T47D (cell line): ENCODE data around the gene TAS2R60.
"Not testable (repeated sequence)": the region's sequence is repeated elsewhere in the genome, so short reads cannot be mapped to it uniquely, and the experiment has no call there.

ENCODE experiments used
- DNase-seq, 2 experiments: peaks; one replicate each; pipeline versions ENCODE4 v3.0.0 to v3.0.0-alpha.2; 2011 to 2012; ENCODE audit warnings: low read depth in 1 of 2, low spot score in 1 of 2
- JUND ChIP-seq: IDR thresholded peaks from 2 replicates; pipeline ENCODE4 v1.6.1; 2012; ENCODE audit warnings: low read depth
- in situ Hi-C: cut with HindIII; loops from 2 replicates; pipeline ENCODE4 v1.10.0; 2016; ENCODE audit warnings: low sequenced_read_pairs, low pct_unique_long_range_greater_than_20kb

TAS2R60 gene

GRCh38 chr7:143405173-143406001, 37.9 kb upstream of the TAS2R60 start:
- DNase-seq = no peak
- in situ Hi-C loops = no loop called here
- no peak for TF ChIP-seq JUND

GRCh38 chr7:143406002-143406357, 37.3 kb upstream of the TAS2R60 start:
- in situ Hi-C loops = no loop called here
- no peak for TF ChIP-seq JUND
- no peak for DNase-seq

GRCh38 chr7:143407287-143408251, 35.7 kb upstream of the TAS2R60 start:
- TF ChIP-seq JUND = no peak
- DNase-seq = peak in 1 of 2 experiments; percentile 33
- in situ Hi-C loops = no loop called here

GRCh38 chr7:143408252-143408685, 35.0 kb upstream of the TAS2R60 start:
- TF ChIP-seq JUND = no peak
- DNase-seq = no peak
- in situ Hi-C loops = no loop called here

- no peak for TF ChIP-seq JUND
- in situ Hi-C loops = no loop called here
- DNase-seq = peak; percentile 90 to 93
Measured at GRCh38 chr7:143408686-143409561, 34.3 kb upstream of the TAS2R60 start, which contains the start of gene EPHA1. TSS of gene EPHA1 (minus strand) at chr7:143408856. CDS start at chr7:143408805, 51 bp downstream.

GRCh38 chr7:143410521-143411004, 32.7 kb upstream of the TAS2R60 start:
- no peak for TF ChIP-seq JUND
- in situ Hi-C loops = no loop called here
- DNase-seq = no peak

- in situ Hi-C loops = no loop called here
- TF ChIP-seq JUND = no peak
- DNase-seq = no peak
Measured at GRCh38 chr7:143411976-143412708, 31.1 kb upstream of the TAS2R60 start.

GRCh38 chr7:143413123-143413522, 30.1 kb upstream of the TAS2R60 start:
- in situ Hi-C loops = no loop called here
- no peak for TF ChIP-seq JUND

GRCh38 chr7:143415209-143415608, 28.0 kb upstream of the TAS2R60 start:
- in situ Hi-C loops, DNase-seq: not testable (repeated sequence)

More at GRCh38 chr7:143413123-143413522, 30.1 kb upstream of the TAS2R60 start:
- DNase-seq = no peak

- in situ Hi-C loops = no loop called here
Measured at GRCh38 chr7:143415742-143416397, 27.4 kb upstream of the TAS2R60 start.

More at GRCh38 chr7:143415742-143416397, 27.4 kb upstream of the TAS2R60 start:
- DNase-seq = no peak
- no peak for TF ChIP-seq JUND
